ENCODE measurements around the gene C2orf49.
A peak's percentile ranks its signal among the peaks of the same experiment; 100 is the strongest.

Gene C2orf49

GRCh38 chr2:105382177-105382576, 44.8 kb downstream of the C2orf49 start:
- 100% methylated on average over 2 of the region's 5 CpGs for WGBS
- peaks cover 33% of the 10 kb centered on the region for H3K4me1 ChIP-seq (ENCODE audit: control insufficient read depth, insufficient read depth, low read depth, low read length)
- peak overlapping the region; percentile 47 for H2AK5ac ChIP-seq (ENCODE audit: low read length, severe bottlenecking)
- peak overlapping the region; percentile 8 to 46 for H3K18ac ChIP-seq (ENCODE audit: low read depth in 1 of 2, low read length in 2 of 2)
- no peak overlapping the region for H2BK15ac ChIP-seq (ENCODE audit: low read depth, poor library complexity, severe bottlenecking)
- H3K23ac ChIP-seq (ENCODE audit: low read length in 2 of 2) = no peak overlapping the region
- H2AFZ ChIP-seq (ENCODE audit: low read depth, low read length) = no peak overlapping the region
- no peak overlapping the region for H3K14ac ChIP-seq (ENCODE audit: low read length in 2 of 2)
- peak overlapping the region; percentile 5 for H4K8ac ChIP-seq (ENCODE audit: low read length)
- no peak overlapping the region for H3K4ac ChIP-seq (ENCODE audit: low read depth in 1 of 2, low read length in 2 of 2)
- no peak overlapping the region for H3K4me3 ChIP-seq (ENCODE audit: insufficient read depth in 1 of 2, low read depth in 1 of 2, low read length in 2 of 2)
- H3K9me3 ChIP-seq (ENCODE audit: control insufficient read depth, low read length) = no peaks in the 10 kb centered on the region
- no peak overlapping the region for H2BK12ac ChIP-seq (ENCODE audit: low read length in 2 of 2)
- H2BK5ac ChIP-seq (ENCODE audit: low read depth, low read length, poor library complexity, severe bottlenecking) = no peak overlapping the region
- H3K27me3 ChIP-seq (ENCODE audit: control insufficient read depth in 1 of 2, insufficient read depth in 1 of 2, low read length in 2 of 2) = no peaks in the 10 kb centered on the region
- peak overlapping the region; percentile 73 for H3K27ac ChIP-seq (ENCODE audit: low read length, poor library complexity, severe bottlenecking)
- H3K4me2 ChIP-seq (ENCODE audit: low read length, poor library complexity, severe bottlenecking) = no peak overlapping the region
- H3K36me3 ChIP-seq (ENCODE audit: control insufficient read depth in 1 of 2, insufficient read depth in 2 of 2, low read depth in 1 of 2, low read length in 2 of 2) = peaks cover 48 to 91% of the 10 kb centered on the region in 2 experiments
- H3K79me1 ChIP-seq (replicated peaks; ENCODE audit: low read length, poor library complexity, severe bottlenecking) = no peaks in the 10 kb centered on the region
- H2BK120ac ChIP-seq (ENCODE audit: low read depth, low read length) = no peak overlapping the region
- no peak for DNase-seq
- no peak overlapping the region for H3K9ac ChIP-seq (ENCODE audit: low read length)
- H4K91ac ChIP-seq (ENCODE audit: low read length) = no peak overlapping the region

DNA sequence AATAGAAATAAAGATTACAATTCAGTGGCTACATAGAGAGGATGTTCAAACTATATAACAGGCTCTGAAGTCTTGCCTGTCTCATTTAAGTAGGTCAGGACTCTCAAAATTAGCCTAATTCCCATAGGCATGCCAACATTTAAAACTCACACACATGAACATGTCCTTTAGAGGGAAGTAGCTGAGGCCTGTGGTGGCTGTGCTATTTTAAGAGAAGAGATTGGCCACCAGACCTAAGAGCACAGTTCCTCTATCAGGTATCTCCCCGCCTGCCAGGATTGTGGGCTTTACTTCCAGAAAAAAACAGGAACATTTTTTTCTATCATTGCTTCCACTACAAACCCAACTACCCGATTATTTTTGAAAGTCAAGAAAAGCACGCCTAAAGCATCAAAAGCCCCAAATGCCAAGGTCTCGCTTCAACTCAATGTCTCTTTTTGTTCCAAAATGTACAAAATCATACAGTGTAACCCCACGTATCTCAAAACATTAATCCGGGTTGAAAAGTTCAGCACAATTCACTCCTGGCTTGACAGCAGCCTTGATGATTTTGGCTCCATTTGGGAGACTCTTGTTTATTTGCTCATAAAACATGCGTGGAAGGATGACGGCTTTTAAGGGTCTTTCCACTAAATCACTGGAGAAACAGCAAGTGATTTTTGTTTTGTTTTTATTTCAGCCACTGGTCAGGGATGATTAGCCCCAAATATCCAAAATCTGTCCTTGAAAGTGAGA, 46.3 kb downstream of the C2orf49 start:
- H3K18ac ChIP-seq (ENCODE audit: low read depth in 1 of 2, low read length in 2 of 2) = no peak overlapping the region
- H4K91ac ChIP-seq (ENCODE audit: low read length) = no peak overlapping the region
- H3K79me1 ChIP-seq (replicated peaks; ENCODE audit: low read length, poor library complexity, severe bottlenecking) = no peaks in the 10 kb centered on the region
- H3K4me2 ChIP-seq (ENCODE audit: low read length, poor library complexity, severe bottlenecking) = no peak overlapping the region
- DNase-seq = no peak
- H4K8ac ChIP-seq (ENCODE audit: low read length) = no peak overlapping the region
- no peak overlapping the region for H3K4ac ChIP-seq (ENCODE audit: low read depth in 1 of 2, low read length in 2 of 2)
- no peak overlapping the region for H2BK12ac ChIP-seq (ENCODE audit: low read length in 2 of 2)
- no peak overlapping the region for H3K9ac ChIP-seq (ENCODE audit: low read length)
- H2BK5ac ChIP-seq (ENCODE audit: low read depth, low read length, poor library complexity, severe bottlenecking) = no peak overlapping the region
- peaks cover 40 to 91% of the 10 kb centered on the region in 2 experiments for H3K36me3 ChIP-seq (ENCODE audit: control insufficient read depth in 1 of 2, insufficient read depth in 2 of 2, low read depth in 1 of 2, low read length in 2 of 2)
- no peaks in the 10 kb centered on the region for H3K9me3 ChIP-seq (ENCODE audit: control insufficient read depth, low read length)
- peaks cover 25% of the 10 kb centered on the region for H3K4me1 ChIP-seq (ENCODE audit: control insufficient read depth, insufficient read depth, low read depth, low read length)
- 97% methylated on average over 8 of the region's 8 CpGs for WGBS
- no peak overlapping the region for H2BK15ac ChIP-seq (ENCODE audit: low read depth, poor library complexity, severe bottlenecking)
- peak overlapping the region; percentile 34 for H3K27ac ChIP-seq (ENCODE audit: low read length, poor library complexity, severe bottlenecking)
- H3K14ac ChIP-seq (ENCODE audit: low read length in 2 of 2) = no peak overlapping the region
- H2BK120ac ChIP-seq (ENCODE audit: low read depth, low read length) = no peak overlapping the region
- no peak overlapping the region for H3K23ac ChIP-seq (ENCODE audit: low read length in 2 of 2)
- H3K4me3 ChIP-seq (ENCODE audit: insufficient read depth in 1 of 2, low read depth in 1 of 2, low read length in 2 of 2) = no peak overlapping the region
- no peak overlapping the region for H2AFZ ChIP-seq (ENCODE audit: low read depth, low read length)
- no peaks in the 10 kb centered on the region for H3K27me3 ChIP-seq (ENCODE audit: control insufficient read depth in 1 of 2, insufficient read depth in 1 of 2, low read length in 2 of 2)
- peak overlapping the region; percentile 40 for H2AK5ac ChIP-seq (ENCODE audit: low read length, severe bottlenecking)

DNA sequence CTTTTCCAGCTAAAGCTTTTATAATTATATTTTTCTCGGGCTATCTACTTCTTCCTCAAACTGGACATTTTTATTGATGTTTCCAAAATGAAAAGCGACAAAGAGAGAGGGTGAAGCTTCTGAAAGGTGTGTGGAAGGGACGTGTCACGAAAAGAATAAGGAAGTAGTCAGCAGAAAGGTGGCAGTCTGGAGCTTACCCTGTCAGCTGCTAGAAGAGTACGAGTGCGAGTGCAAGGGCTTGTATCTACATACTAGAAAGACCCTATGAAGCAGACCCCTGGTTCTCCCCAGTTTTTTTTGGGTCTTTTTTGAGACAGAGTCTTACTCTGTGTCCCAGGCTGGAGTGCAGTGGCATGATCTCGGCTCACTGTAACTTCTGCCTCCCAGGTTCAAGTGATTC, 46.9 kb downstream of the C2orf49 start:
- H2AFZ ChIP-seq (ENCODE audit: low read depth, low read length) = no peak overlapping the region
- no peak overlapping the region for H2BK5ac ChIP-seq (ENCODE audit: low read depth, low read length, poor library complexity, severe bottlenecking)
- no peak overlapping the region for H3K4me3 ChIP-seq (ENCODE audit: insufficient read depth in 1 of 2, low read depth in 1 of 2, low read length in 2 of 2)
- 98% methylated on average over 7 of the region's 7 CpGs for WGBS
- H2AK5ac ChIP-seq (ENCODE audit: low read length, severe bottlenecking) = no peak overlapping the region
- H3K27me3 ChIP-seq (ENCODE audit: control insufficient read depth in 1 of 2, insufficient read depth in 1 of 2, low read length in 2 of 2) = no peaks in the 10 kb centered on the region
- no peaks in the 10 kb centered on the region for H3K9me3 ChIP-seq (ENCODE audit: control insufficient read depth, low read length)
- H3K4ac ChIP-seq (ENCODE audit: low read depth in 1 of 2, low read length in 2 of 2) = no peak overlapping the region
- no peak overlapping the region for H3K23ac ChIP-seq (ENCODE audit: low read length in 2 of 2)
- H3K14ac ChIP-seq (ENCODE audit: low read length in 2 of 2) = no peak overlapping the region
- H3K18ac ChIP-seq (ENCODE audit: low read depth in 1 of 2, low read length in 2 of 2) = no peak overlapping the region
- no peak overlapping the region for H3K27ac ChIP-seq (ENCODE audit: low read length, poor library complexity, severe bottlenecking)
- no peak overlapping the region for H2BK15ac ChIP-seq (ENCODE audit: low read depth, poor library complexity, severe bottlenecking)
- no peak overlapping the region for H2BK12ac ChIP-seq (ENCODE audit: low read length in 2 of 2)
- no peak overlapping the region for H4K8ac ChIP-seq (ENCODE audit: low read length)
- H3K36me3 ChIP-seq (ENCODE audit: control insufficient read depth in 1 of 2, insufficient read depth in 2 of 2, low read depth in 1 of 2, low read length in 2 of 2) = peaks cover 37 to 85% of the 10 kb centered on the region in 2 experiments
- H2BK120ac ChIP-seq (ENCODE audit: low read depth, low read length) = no peak overlapping the region
- DNase-seq = no peak
- H3K4me2 ChIP-seq (ENCODE audit: low read length, poor library complexity, severe bottlenecking) = no peak overlapping the region
- H3K79me1 ChIP-seq (replicated peaks; ENCODE audit: low read length, poor library complexity, severe bottlenecking) = no peaks in the 10 kb centered on the region
- peaks cover 22% of the 10 kb centered on the region for H3K4me1 ChIP-seq (ENCODE audit: control insufficient read depth, insufficient read depth, low read depth, low read length)
- H4K91ac ChIP-seq (ENCODE audit: low read length) = no peak overlapping the region
- no peak overlapping the region for H3K9ac ChIP-seq (ENCODE audit: low read length)

GRCh38 chr2:105384861-105385260, 47.5 kb downstream of the C2orf49 start:
- Histone ChIP-seq H2BK5ac (ENCODE audit: low read depth, low read length, poor library complexity, severe bottlenecking) (no peak overlapping the region), H3K4ac (ENCODE audit: low read depth in 1 of 2, low read length in 2 of 2) (no peak overlapping the region), H2BK15ac (ENCODE audit: low read depth, poor library complexity, severe bottlenecking) (no peak overlapping the region), H2BK12ac (ENCODE audit: low read length in 2 of 2) (no peak overlapping the region), H3K9me3 (ENCODE audit: control insufficient read depth, low read length) (no peaks in the 10 kb centered on the region), H4K91ac (ENCODE audit: low read length) (no peak overlapping the region), H2AK5ac (ENCODE audit: low read length, severe bottlenecking) (no peak overlapping the region), H3K18ac (ENCODE audit: low read depth in 1 of 2, low read length in 2 of 2) (no peak overlapping the region), H3K23ac (ENCODE audit: low read length in 2 of 2) (no peak overlapping the region), H4K8ac (ENCODE audit: low read length) (no peak overlapping the region), H3K14ac (ENCODE audit: low read length in 2 of 2) (no peak overlapping the region), H3K4me2 (ENCODE audit: low read length, poor library complexity, severe bottlenecking) (no peak overlapping the region), H3K36me3 (ENCODE audit: control insufficient read depth in 1 of 2, insufficient read depth in 2 of 2, low read depth in 1 of 2, low read length in 2 of 2) (peaks cover 41 to 83% of the 10 kb centered on the region in 2 experiments), H3K9ac (ENCODE audit: low read length) (no peak overlapping the region), H3K79me1 (replicated peaks; ENCODE audit: low read length, poor library complexity, severe bottlenecking) (no peaks in the 10 kb centered on the region), H2BK120ac (ENCODE audit: low read depth, low read length) (no peak overlapping the region), H3K27ac (ENCODE audit: low read length, poor library complexity, severe bottlenecking) (peak overlapping the region; percentile 0), H3K27me3 (ENCODE audit: control insufficient read depth in 1 of 2, insufficient read depth in 1 of 2, low read length in 2 of 2) (no peaks in the 10 kb centered on the region), H2AFZ (ENCODE audit: low read depth, low read length) (no peak overlapping the region), H3K4me1 (ENCODE audit: control insufficient read depth, insufficient read depth, low read depth, low read length) (peaks cover 20% of the 10 kb centered on the region), H3K4me3 (ENCODE audit: insufficient read depth in 1 of 2, low read depth in 1 of 2, low read length in 2 of 2) (no peak overlapping the region)
- no peak for DNase-seq
- WGBS = 95% methylated on average over 4 of the region's 5 CpGs
